Stimulated activated CD4-positive, alpha-beta T cell treated with anti-CD3 and anti-CD28 coated beads, Interleukin-15, amount 100 ng/mL, for 24 hours (primary cell): ENCODE results near the gene NBPF6.
"Not testable (repeated sequence)": the region's sequence is repeated elsewhere in the genome, so short reads cannot be mapped to it uniquely, and the experiment has no call there.

Experiments
- DNase-seq: peaks from one replicate; pipeline ENCODE4 v3.0.0-alpha.2; 2020

The NBPF6 gene

DNA sequence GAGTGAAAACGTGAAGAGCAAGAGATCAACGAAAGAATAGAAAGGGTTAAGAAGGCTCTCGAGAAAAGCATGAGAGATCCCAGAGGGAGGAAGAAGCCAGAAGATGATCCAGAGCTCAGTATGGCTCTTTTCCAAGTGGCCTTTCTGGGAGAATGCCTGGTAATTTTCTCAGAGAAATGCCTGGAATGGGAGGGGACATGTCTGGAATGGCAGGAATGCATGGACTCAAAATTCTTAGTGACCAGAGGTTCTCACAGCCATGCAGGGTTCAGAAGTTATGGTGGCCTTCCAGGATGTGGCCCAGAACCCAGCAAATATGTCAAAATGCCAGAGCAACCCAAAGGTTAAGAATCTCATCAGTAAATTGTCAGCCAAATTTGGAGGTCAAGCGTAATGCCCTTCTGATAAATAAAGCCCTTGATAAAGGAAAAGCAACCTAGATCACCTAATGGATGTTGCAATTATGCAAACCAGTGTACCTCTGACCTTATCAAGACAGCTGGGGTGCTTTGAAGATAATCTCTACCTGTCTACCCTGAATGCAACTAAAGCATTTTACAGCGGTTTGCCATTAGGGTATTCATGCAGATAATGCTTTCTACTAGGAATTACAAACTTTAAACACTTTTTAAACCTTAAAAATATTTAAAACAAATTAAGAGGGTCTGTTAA, 53.1 kb downstream of the NBPF6 start:
- no peak for DNase-seq

DNA sequence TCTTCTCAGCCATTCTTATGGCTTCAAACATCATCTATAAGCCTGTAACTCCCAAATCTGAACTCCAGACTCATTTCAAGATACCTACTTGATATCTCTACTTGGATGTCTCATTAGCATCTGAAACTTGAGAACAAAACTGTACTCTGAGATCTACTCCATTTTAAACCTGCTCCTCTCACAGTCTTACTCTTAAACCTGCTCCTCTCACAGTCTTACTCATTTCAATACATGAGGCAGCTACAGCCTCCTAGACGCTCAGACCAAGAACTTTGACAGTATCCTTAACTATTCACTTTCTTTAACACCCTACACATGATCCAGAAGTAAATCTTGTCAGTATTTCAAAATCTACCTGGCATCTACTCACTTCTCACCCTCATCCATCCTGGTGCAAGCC, 54.3 kb downstream of the NBPF6 start:
- DNase-seq: no peak

DNA sequence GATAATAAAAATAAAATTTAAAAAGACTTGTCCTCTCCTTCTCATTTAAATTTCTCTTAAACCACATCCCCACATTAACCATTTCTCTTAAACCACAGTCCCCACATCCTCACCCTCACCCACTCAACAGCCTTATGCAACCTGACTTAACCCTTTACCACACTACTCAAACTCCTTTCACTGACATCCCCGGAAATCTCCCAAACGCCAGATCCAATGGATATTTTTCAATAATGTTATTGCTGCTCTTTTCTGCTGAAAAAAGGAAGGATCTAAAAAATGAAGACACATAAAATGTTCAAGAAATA, 55.6 kb downstream of the NBPF6 start:
- DNase-seq: peak; percentile 25

DNA sequence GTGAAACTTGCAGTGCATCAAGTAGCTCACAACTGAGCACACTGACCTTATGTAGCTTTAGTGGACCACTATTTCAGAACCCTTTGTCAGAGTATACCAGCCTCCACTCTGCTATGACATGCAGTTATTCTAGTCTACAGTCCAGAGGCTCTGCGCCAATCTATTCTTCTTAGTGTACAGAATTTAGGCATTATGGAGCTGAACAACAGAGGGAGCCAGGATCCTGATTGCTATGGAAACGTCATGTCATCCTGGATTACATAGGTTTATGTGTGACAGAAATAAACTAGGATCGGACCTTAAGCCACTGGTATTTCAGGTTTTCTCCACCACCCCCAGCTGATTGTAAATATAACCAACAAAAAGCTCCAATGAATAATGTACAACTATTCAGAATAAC, 61.6 kb downstream of the NBPF6 start:
- no peak for DNase-seq

DNA sequence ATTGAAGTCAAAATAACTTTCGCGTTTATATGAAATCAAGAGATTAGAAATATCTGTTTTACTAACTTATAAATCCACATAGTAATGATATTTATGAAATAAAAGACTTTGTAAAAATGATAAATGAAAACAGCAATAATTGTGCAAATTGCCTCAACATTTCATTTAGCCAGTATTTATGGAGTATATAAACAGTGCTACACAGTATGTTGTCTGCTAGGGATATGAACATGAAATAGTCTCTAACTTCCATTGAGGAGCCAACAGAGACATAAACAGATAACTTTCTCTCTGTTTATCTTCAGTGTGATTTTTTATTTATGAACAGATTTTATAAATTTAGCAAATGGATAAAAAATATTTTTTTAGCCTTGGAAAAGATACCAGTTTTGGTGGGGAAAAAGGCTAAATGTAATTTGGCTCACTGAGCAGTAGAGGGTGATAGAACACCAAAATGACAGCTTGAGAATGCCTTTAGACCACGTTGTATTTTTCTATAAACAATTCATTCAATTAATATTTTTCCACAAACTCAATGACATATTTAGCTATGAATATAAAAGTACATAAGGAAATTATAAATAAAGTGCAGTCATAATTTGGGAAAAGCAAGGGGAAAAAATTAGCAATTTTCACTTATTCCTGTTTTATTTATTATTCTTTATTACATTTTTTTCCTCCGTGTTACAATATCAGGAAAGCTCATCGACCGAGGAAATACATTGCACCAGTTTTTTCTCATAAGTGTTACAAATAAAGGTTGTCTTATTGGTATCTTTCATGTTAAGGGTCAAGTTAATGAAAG, 62.3 kb downstream of the NBPF6 start:
- no peak for DNase-seq

DNA sequence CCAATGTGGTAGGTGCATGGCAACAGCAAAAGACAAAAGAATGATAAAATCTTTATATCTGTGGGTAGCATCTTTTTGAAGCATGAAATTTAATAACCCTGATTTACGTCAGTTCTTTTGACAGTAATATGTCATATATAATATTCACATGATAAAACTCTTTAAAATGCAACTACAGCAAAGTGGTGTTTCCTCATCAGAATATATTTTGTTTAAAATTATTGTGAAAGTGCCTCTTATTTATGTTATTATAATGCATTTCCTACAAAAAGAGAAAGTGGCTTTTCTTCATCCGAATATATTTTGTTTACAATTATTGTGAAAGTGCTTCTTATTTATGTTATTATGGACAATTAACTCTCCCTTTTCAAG, 62.9 kb downstream of the NBPF6 start:
- no peak for DNase-seq

DNA sequence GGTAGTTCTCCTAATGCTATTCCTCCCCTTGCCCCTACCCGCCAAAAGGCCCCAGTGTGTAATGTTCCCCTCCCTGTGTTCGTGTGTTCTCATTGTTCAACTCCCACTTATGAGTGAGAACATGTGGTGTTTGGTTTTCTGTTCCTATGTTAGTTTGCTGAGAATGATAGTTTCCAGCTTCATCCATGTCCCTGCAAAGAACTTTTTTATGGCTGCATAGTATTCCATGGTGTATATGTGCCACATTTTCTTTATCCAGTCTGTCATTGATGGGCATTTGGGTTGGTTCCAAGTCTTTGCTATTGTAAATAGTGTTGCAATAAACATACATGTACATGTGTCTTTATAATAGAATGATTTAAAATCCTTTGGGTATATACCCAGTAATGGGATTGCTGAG, 63.8 kb downstream of the NBPF6 start:
- not testable (repeated sequence) for DNase-seq

DNA sequence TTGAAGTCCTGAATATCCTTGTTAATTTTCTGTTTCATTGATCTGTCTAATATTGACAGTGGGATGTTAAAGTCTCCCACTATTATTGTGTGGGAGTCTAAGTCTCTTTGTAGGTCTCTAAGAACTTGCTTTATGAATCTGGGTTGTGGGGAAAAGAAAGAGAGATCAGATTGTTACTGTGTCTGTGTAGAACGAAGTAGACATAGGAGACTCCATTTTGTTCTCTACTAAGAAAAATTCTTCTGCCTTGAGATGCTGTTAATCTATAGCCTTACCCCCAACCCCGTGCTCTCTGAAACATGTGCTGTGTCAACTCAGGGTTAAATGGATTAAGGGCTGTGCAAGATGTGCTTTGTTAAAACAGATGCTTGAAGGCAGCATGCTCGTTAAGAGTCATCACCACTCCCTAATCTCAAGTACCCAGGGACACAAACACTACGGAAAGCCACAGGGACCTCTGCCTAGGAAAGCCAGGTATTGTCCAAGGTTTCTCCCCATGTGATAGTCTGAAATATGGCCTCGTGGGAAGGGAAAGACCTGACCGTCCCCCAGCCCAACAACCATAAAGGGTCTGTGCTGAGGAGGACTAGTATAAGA, 67.3 kb downstream of the NBPF6 start:
- not testable (repeated sequence) for DNase-seq
